ENCODE measurements around the gene SLC38A6. TPM values are rescaled to one million over a fixed set of nuclear protein-coding genes. Genes with fewer than 3 reads are reported as not detected.

The SLC38A6 gene
- total and polyA plus RNA-seq, 2 of the 13 experiments (the other 11 are each of a cell fraction or from before 2014, with no cell fraction given), result 6.9 to 22.1 TPM

GRCh38 chr14:61076556-61076955 is 95.5 kb downstream of the SLC38A6 start (continued):
- TF ChIP-seq ARID5B (CRISPR knock-in tag; IDR thresholded peaks at IDR 0.05) (peak; percentile 45), ZEB1 (IDR thresholded peaks at IDR 0.05; ENCODE audit: insufficient replicate concordance, low read depth) (no peak), SOX13 (IDR thresholded peaks at IDR 0.05) (no peak), SOX13 (CRISPR knock-in tag; conservative IDR thresholded peaks at IDR 0.05 in 1 of 2, IDR thresholded peaks at IDR 0.05 in 1 of 2) (peak in 1 of 2 experiments; percentile 61; a peak in 2 of 4 replicates), ATF4 (CRISPR knock-in tag; IDR thresholded peaks at IDR 0.05) (peak in 1 of 2 experiments; percentile 86; a peak in 2 of 4 replicates), FOSL2 (CRISPR knock-in tag; IDR thresholded peaks at IDR 0.05) (peak; percentile 48)

DNA sequence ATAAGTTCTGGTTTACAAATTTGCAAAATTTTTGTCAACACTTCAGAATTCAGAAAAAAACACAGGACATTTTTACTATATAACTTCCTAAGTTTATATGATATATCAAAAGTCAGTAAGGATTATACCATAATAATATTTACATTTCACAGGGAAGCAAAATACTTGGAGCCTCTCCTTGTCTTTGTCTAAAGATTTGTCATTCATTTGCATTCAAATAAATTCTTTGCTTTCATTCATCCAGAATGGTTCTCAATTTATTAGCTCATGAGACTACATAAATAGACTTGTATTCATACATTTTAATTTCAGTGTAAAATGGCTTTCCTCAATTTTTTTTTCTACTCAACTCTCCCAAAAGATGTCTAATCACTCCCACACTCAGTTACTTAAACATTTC is 96.4 kb downstream of the SLC38A6 start:
- Histone ChIP-seq H3K27ac (ENCODE audit: extremely low read length, insufficient read depth, low read length) (no peak overlapping the region), H3K4me2 (ENCODE audit: low read depth, low read length) (no peak overlapping the region), H3K4me3 (replicated peaks in 1 of 3; ENCODE audit: insufficient read depth in 1 of 3, low read depth in 2 of 3, low read length in 3 of 3) (no peak overlapping the region), H3K4me1 (ENCODE audit: insufficient read depth, low read length) (peaks cover 6% of the 10 kb centered on the region; the same call in 1 of the 2 replicates), H2AFZ (ENCODE audit: low read length) (no peak overlapping the region), H3K36me3 (replicated peaks in 1 of 2; ENCODE audit: control insufficient read depth in 1 of 2, insufficient read depth in 2 of 2, low read length in 2 of 2) (no peaks in the 10 kb centered on the region), H3K9ac (ENCODE audit: insufficient read depth, low read depth, low read length) (no peak overlapping the region), H3K9me3 (ENCODE audit: low read length) (no peaks in the 10 kb centered on the region), H4K20me1 (ENCODE audit: insufficient read depth, low read length) (no peaks in the 10 kb centered on the region), H3K79me2 (ENCODE audit: insufficient read depth, low read length) (no peaks in the 10 kb centered on the region), H3K27me3 (ENCODE audit: control insufficient read depth in 1 of 2, insufficient read depth in 2 of 2, low read length in 2 of 2) (no peaks in the 10 kb centered on the region)
- in situ Hi-C loops (cut with HindIII; ENCODE audit: extremely low pct_ligation_motif_present, low pct_unique_long_range_greater_than_20kb), result no loop called here
- intact Hi-C loops (cut with micrococcal nuclease; ENCODE audit: unreplicated experiment), result no loop called here
- no peak for FAIRE-seq
- CTCF ChIA-PET (ENCODE audit: low intra/inter-chr PET ratio, low total read pairs), result no interaction called here
- no peak for ATAC-seq
- POLR2A ChIA-PET, result no interaction called here
- BruUV-seq (replicated peaks), result no TSS peak
- no peak for DNase-seq (ENCODE audit: low spot score)
- TF ChIP-seq ATF3 (CRISPR knock-in tag; IDR thresholded peaks at IDR 0.05) (no peak), SAFB2 (CRISPR knock-in tag; IDR thresholded peaks at IDR 0.05; ENCODE audit: borderline replicate concordance, low read depth) (no peak), ZNF446 (CRISPR knock-in tag; IDR thresholded peaks at IDR 0.05) (no peak), SRF (IDR thresholded peaks at IDR 0.05; ENCODE audit: low read depth, low read length) (no peak), ESRRA (CRISPR knock-in tag; IDR thresholded peaks at IDR 0.05; ENCODE audit: low read depth) (no peak), DR1 (CRISPR knock-in tag; IDR thresholded peaks at IDR 0.05) (no peak), SOX6 (IDR thresholded peaks at IDR 0.05) (no peak), SOX6 (CRISPR knock-in tag; IDR thresholded peaks at IDR 0.05) (no peak), TCF7 (IDR thresholded peaks at IDR 0.05; ENCODE audit: low read depth) (no peak), MED1 (CRISPR knock-in tag; IDR thresholded peaks at IDR 0.05) (no peak), RARA (CRISPR knock-in tag; IDR thresholded peaks at IDR 0.05) (no peak), ZNF136 (CRISPR knock-in tag; IDR thresholded peaks at IDR 0.05; ENCODE audit: low read depth) (no peak), RNF2 (conservative IDR thresholded peaks at IDR 0.05; ENCODE audit: low read depth) (no peak), ETV6 (CRISPR knock-in tag; conservative IDR thresholded peaks at IDR 0.05) (no peak), NFE2L2 (IDR thresholded peaks at IDR 0.05; ENCODE audit: low read length) (no peak), TRIM24 (CRISPR knock-in tag; IDR thresholded peaks at IDR 0.05) (no peak)

All from HepG2 (cell line).